ENCODE results near the gene PHF12.

- TF ChIP-seq ZBTB33 (IDR thresholded peaks at IDR 0.05; ENCODE audit: extremely low read depth, insufficient replicate concordance, low read length) (no peak), CTCF (IDR thresholded peaks at IDR 0.05 in 2 of 3, conservative IDR thresholded peaks at IDR 0.05 in 1 of 3; ENCODE audit: borderline replicate concordance in 1 of 3, insufficient read depth in 1 of 3, low read depth in 2 of 3, low read length in 2 of 3) (no peak), SIN3A (IDR thresholded peaks at IDR 0.05; ENCODE audit: low read depth) (no peak), POLR2AphosphoS5 (IDR thresholded peaks at IDR 0.05; ENCODE audit: low read depth, low read length) (no peak), ATF3 (IDR thresholded peaks at IDR 0.05) (no peak), POLR2A (IDR thresholded peaks at IDR 0.05; ENCODE audit: borderline replicate concordance, extremely low read depth, insufficient read depth, insufficient read length) (no peak), EZH2 (IDR thresholded peaks at IDR 0.05) (no peak), TCF7L2 (IDR thresholded peaks at IDR 0.05; ENCODE audit: borderline replicate concordance, extremely low read depth, insufficient read depth, insufficient read length) (no peak), EGR1 (IDR thresholded peaks at IDR 0.05; ENCODE audit: low read depth) (no peak), FOSL1 (IDR thresholded peaks at IDR 0.05; ENCODE audit: low read depth) (no peak), ZNF274 (IDR thresholded peaks at IDR 0.05; ENCODE audit: low read depth, low read length) (no peak), ELF1 (IDR thresholded peaks at IDR 0.05; ENCODE audit: borderline replicate concordance, low read depth) (no peak)
These were observed 19.6 kb upstream of the PHF12 start for GRCh38 chr17:28970879-28971278.
